ENCODE results near the gene PPP1R9A.

PPP1R9A gene

DNA sequence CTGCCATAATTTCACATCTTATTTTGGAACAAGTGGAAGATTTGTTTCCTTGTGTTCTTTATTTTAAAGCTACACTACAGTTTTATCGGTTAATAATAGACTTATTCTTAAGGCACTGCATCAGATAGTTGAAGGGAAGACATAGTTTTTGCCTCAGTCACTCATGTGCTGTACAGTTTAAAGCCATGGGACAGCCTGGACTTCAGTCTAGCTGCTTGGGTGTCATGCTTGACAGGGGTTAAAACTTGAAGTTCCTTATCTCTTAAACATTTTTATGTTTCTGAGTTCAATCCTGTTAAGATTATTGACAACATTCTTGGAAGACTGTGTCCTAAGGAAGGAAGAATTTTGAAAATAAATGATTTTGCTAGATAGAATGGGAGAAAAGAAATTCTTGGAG is 49.7 kb downstream of the PPP1R9A start:
- H3K36me3 ChIP-seq (ENCODE audit: control insufficient read depth, low read depth, low read length) = no peaks in the 10 kb centered on the region
- H3K4me1 ChIP-seq (ENCODE audit: control insufficient read depth, low read depth, low read length) = no peaks in the 10 kb centered on the region
- H3K9ac ChIP-seq (ENCODE audit: low read length) = no peak overlapping the region
- H3K9me3 ChIP-seq (ENCODE audit: control insufficient read depth, low read depth, low read length) = no peaks in the 10 kb centered on the region
- no peaks in the 10 kb centered on the region for H3K27me3 ChIP-seq (ENCODE audit: control insufficient read depth, insufficient read depth, low read length)
- H3K27ac ChIP-seq (ENCODE audit: low read length) = no peak overlapping the region
- H3K4me3 ChIP-seq (ENCODE audit: low read length) = no peak overlapping the region

DNA sequence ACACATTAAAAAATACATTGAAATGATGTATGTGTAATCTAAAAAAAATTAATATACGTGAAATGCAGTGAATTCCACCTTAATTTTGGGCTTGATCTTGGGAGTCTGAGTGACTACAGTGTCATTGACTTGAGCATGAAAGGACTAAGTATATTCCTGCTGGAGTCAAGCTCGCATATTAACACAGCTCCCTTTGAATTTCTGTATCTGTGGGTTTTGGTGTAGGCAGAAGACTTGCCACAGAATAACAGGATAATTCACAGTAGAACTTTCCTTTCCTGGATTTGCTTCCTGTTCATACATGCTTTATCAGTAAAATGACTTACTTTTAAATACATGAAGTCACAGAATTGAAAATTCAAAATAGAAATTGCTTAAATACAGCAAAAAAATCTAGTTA is 55.3 kb downstream of the PPP1R9A start:
- Histone ChIP-seq H3K27ac (ENCODE audit: low read length) (no peak overlapping the region), H3K4me1 (ENCODE audit: control insufficient read depth, low read depth, low read length) (peaks cover 3% of the 10 kb centered on the region), H3K36me3 (ENCODE audit: control insufficient read depth, low read depth, low read length) (no peaks in the 10 kb centered on the region), H3K27me3 (ENCODE audit: control insufficient read depth, insufficient read depth, low read length) (no peaks in the 10 kb centered on the region), H3K9me3 (ENCODE audit: control insufficient read depth, low read depth, low read length) (peaks cover 4% of the 10 kb centered on the region), H3K4me3 (ENCODE audit: low read length) (no peak overlapping the region), H3K9ac (ENCODE audit: low read length) (no peak overlapping the region)

DNA sequence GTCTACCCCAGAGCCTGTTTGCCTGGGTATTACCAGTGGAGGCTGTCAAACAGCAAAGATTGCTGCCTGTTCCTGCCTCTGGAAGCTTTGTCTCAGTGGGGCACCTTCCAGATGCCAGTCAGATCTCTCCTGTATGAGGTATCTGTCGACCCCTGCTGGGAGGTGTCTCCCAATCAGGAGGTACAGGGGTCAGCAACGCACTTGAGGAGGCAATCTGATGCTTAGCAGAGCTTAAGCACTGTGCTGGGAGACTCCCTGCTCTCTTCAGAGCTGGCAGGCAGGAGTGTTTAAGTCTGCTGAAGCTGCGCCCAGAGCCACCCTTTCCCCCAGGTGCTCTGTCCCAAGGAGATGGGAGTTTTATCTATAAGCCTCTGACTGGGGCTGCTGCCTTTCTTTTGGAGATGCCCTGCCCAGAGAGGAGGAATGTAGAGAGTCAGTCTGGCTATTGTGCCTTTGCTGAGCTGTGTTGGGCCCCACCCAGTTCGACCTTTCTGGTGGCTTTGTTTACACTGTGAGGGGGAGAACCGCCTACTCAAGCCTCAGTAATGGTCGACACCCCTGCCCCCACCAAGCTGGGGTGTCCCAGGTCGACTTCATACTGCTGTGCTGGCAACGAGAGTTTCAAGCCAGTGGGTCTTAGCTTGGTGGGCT is 62.2 kb downstream of the PPP1R9A start:
- no peak overlapping the region for H3K9ac ChIP-seq (ENCODE audit: low read length)
- no peak overlapping the region for H3K27ac ChIP-seq (ENCODE audit: low read length)
- H3K4me3 ChIP-seq (ENCODE audit: low read length) = no peak overlapping the region
- no peaks in the 10 kb centered on the region for H3K27me3 ChIP-seq (ENCODE audit: control insufficient read depth, insufficient read depth, low read length)
- peaks cover under 1% of the 10 kb centered on the region for H3K9me3 ChIP-seq (ENCODE audit: control insufficient read depth, low read depth, low read length)
- H3K4me1 ChIP-seq (ENCODE audit: control insufficient read depth, low read depth, low read length) = peaks cover 15% of the 10 kb centered on the region
- H3K36me3 ChIP-seq (ENCODE audit: control insufficient read depth, low read depth, low read length) = no peaks in the 10 kb centered on the region

DNA sequence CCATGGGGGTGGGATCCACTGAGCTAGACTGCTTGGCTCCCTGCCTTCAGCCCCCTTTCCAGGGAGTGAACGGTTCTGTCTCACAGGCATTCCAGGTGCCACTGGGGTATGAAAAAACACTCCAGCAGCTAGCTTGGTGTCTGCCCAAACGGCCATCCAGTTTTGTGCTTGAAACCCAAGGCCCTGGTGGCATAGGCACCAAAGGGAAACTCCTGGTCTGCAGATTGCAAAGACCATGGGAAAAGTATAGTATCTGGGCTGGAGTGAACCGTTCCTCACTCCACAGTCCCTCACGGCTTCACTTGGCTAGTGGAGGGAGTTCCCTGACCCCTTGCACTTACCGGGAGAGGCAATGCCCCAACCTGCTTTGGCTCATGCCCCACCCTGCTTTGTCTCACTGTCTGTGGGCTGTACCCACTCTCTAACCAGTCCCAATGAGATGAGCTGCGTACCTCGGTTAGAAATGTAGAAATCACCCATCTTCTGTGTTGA is 62.7 kb downstream of the PPP1R9A start:
- H3K27me3 ChIP-seq (ENCODE audit: control insufficient read depth, insufficient read depth, low read length) = no peaks in the 10 kb centered on the region
- H3K9me3 ChIP-seq (ENCODE audit: control insufficient read depth, low read depth, low read length) = no peaks in the 10 kb centered on the region
- H3K36me3 ChIP-seq (ENCODE audit: control insufficient read depth, low read depth, low read length) = no peaks in the 10 kb centered on the region
- H3K27ac ChIP-seq (ENCODE audit: low read length) = no peak overlapping the region
- H3K4me1 ChIP-seq (ENCODE audit: control insufficient read depth, low read depth, low read length) = peaks cover 15% of the 10 kb centered on the region
- no peak overlapping the region for H3K4me3 ChIP-seq (ENCODE audit: low read length)
- no peak overlapping the region for H3K9ac ChIP-seq (ENCODE audit: low read length)

DNA sequence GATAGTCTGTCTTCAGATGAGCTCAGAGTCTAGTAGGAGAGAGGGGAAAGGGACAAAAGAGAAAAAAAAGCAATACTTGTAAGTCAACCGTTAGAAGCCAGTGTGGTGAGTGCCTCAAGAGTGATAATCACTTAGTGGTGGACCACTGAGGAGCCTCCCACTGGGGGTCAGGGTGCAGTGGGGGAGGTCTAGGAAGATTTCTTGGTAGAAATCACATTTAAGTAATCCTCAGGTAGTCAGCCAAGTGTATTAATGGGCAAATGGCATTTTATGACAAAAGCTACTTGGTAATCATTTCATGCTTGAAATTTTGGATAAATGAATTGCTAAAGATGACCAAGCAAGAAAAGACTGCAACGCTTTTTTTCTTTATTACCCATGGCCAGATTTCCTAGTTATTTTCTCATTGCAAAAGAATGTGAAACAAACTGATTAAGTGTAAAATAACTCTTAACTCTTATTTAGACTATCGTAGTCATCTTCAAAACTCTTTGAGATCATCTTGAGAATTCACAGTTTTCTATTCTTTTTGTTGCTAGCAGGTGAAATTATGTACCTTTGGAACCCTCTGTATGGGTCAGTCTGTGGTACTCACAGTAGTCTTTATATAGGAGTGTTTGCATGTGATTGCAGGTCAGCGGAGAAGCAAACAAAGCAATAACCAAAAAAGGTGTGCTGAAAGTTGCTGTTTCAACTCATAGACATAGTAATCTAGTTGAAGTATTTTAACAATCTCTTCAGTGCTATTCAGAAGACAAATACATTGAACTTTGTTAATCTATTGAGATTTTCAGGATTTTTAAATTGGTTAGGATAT is 63.9 kb downstream of the PPP1R9A start:
- H3K27ac ChIP-seq (ENCODE audit: low read length) = no peak overlapping the region

DNA sequence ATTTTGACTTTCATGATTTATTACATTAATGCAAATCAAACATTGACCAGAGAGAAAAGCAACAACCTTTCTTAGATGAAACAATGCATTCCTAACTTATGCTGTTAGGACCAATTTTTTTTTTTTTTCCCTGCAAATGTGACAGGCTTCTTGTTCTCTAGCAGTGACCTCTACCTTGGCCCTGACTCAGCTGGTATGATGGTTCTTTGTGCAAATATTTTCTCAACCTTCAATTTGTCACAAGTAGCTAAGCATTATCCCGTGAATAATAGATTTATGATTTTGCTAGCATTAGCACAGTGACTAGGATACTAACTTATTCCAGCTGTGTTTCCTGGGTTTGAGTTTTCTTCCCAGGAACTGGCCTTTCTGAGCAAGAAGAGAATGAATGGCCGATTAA is 64.9 kb downstream of the PPP1R9A start:
- H3K9me3 ChIP-seq (ENCODE audit: control insufficient read depth, low read depth, low read length) = no peaks in the 10 kb centered on the region
- no peak overlapping the region for H3K9ac ChIP-seq (ENCODE audit: low read length)
- H3K27ac ChIP-seq (ENCODE audit: low read length) = no peak overlapping the region
- no peaks in the 10 kb centered on the region for H3K27me3 ChIP-seq (ENCODE audit: control insufficient read depth, insufficient read depth, low read length)
- no peaks in the 10 kb centered on the region for H3K36me3 ChIP-seq (ENCODE audit: control insufficient read depth, low read depth, low read length)
- peaks cover 15% of the 10 kb centered on the region for H3K4me1 ChIP-seq (ENCODE audit: control insufficient read depth, low read depth, low read length)
- H3K4me3 ChIP-seq (ENCODE audit: low read length) = no peak overlapping the region

More for the DNA sequence above, 63.9 kb downstream of the PPP1R9A start:
- Histone ChIP-seq H3K9ac (ENCODE audit: low read length) (no peak overlapping the region), H3K27me3 (ENCODE audit: control insufficient read depth, insufficient read depth, low read length) (no peaks in the 10 kb centered on the region), H3K4me1 (ENCODE audit: control insufficient read depth, low read depth, low read length) (peaks cover 15% of the 10 kb centered on the region), H3K36me3 (ENCODE audit: control insufficient read depth, low read depth, low read length) (no peaks in the 10 kb centered on the region), H3K9me3 (ENCODE audit: control insufficient read depth, low read depth, low read length) (no peaks in the 10 kb centered on the region), H3K4me3 (ENCODE audit: low read length) (no peak overlapping the region)

DNA sequence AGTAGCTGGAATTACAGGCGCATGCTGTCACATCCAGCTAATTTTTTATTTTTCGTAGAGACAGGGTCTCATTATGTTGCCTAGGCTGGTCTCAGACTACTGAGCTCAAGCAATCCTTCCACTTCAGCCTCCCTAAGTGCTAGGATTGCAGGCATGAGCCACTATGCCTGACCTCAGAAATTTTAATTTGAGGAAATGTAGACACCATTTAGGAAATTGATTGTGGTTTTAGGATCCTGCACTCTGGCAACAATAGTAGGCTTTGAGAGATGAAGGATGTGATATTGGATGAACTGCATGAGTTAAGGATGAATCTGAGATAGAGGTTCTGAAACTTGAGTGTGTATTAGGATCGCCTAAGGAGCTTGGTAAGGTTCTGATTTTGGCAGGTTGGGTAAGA is 66.5 kb downstream of the PPP1R9A start:
- peaks cover 15% of the 10 kb centered on the region for H3K4me1 ChIP-seq (ENCODE audit: control insufficient read depth, low read depth, low read length)
- H3K27ac ChIP-seq (ENCODE audit: low read length) = no peak overlapping the region
- H3K4me3 ChIP-seq (ENCODE audit: low read length) = no peak overlapping the region
- no peaks in the 10 kb centered on the region for H3K27me3 ChIP-seq (ENCODE audit: control insufficient read depth, insufficient read depth, low read length)
- no peaks in the 10 kb centered on the region for H3K9me3 ChIP-seq (ENCODE audit: control insufficient read depth, low read depth, low read length)
- H3K36me3 ChIP-seq (ENCODE audit: control insufficient read depth, low read depth, low read length) = no peaks in the 10 kb centered on the region
- no peak overlapping the region for H3K9ac ChIP-seq (ENCODE audit: low read length)

DNA sequence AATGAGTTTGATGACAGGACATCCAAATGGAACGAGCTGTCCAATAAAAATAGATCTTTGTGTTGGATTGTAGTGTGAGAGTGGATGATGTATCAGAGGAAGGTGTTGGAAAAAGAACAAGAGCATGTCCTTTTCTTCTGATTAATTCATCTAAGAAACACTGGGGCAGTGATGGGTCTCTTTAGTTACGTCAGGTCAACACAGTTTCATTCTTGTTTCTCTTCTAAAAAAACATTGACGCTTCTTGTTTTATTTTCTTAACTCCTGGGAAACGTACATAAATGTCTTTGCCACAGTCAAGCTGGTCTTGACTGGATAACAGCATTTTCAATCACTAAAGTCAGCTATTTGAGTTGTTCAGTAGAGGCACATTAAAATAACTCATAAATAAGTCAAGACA is 67.0 kb downstream of the PPP1R9A start:
- no peak overlapping the region for H3K9ac ChIP-seq (ENCODE audit: low read length)
- no peaks in the 10 kb centered on the region for H3K36me3 ChIP-seq (ENCODE audit: control insufficient read depth, low read depth, low read length)
- H3K27me3 ChIP-seq (ENCODE audit: control insufficient read depth, insufficient read depth, low read length) = no peaks in the 10 kb centered on the region
- peaks cover 13% of the 10 kb centered on the region for H3K4me1 ChIP-seq (ENCODE audit: control insufficient read depth, low read depth, low read length)
- H3K27ac ChIP-seq (ENCODE audit: low read length) = no peak overlapping the region
- no peaks in the 10 kb centered on the region for H3K9me3 ChIP-seq (ENCODE audit: control insufficient read depth, low read depth, low read length)
- no peak overlapping the region for H3K4me3 ChIP-seq (ENCODE audit: low read length)

DNA sequence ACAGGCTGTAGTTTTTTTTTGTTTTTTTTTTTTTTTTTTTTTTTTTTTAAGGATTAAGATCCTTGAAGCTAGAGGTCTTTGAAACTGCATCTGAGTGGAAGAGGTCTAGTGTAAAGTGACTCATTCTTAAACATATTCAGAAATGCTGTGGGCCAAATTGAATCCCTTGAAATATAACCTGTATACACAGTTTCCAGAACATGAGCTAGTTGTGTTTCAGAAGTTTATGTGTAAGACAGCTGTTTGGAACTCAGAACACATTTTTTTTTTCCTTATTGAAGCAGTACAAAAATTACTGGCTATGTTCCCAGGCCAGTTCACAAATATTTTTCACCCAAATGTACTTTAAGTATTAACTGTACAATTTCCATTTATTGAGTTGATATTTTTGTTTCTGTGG is 67.9 kb downstream of the PPP1R9A start:
- Histone ChIP-seq H3K9ac (ENCODE audit: low read length) (no peak overlapping the region), H3K27ac (ENCODE audit: low read length) (no peak overlapping the region), H3K4me1 (ENCODE audit: control insufficient read depth, low read depth, low read length) (peaks cover 4% of the 10 kb centered on the region), H3K9me3 (ENCODE audit: control insufficient read depth, low read depth, low read length) (no peaks in the 10 kb centered on the region), H3K4me3 (ENCODE audit: low read length) (no peak overlapping the region), H3K36me3 (ENCODE audit: control insufficient read depth, low read depth, low read length) (no peaks in the 10 kb centered on the region), H3K27me3 (ENCODE audit: control insufficient read depth, insufficient read depth, low read length) (no peaks in the 10 kb centered on the region)

DNA sequence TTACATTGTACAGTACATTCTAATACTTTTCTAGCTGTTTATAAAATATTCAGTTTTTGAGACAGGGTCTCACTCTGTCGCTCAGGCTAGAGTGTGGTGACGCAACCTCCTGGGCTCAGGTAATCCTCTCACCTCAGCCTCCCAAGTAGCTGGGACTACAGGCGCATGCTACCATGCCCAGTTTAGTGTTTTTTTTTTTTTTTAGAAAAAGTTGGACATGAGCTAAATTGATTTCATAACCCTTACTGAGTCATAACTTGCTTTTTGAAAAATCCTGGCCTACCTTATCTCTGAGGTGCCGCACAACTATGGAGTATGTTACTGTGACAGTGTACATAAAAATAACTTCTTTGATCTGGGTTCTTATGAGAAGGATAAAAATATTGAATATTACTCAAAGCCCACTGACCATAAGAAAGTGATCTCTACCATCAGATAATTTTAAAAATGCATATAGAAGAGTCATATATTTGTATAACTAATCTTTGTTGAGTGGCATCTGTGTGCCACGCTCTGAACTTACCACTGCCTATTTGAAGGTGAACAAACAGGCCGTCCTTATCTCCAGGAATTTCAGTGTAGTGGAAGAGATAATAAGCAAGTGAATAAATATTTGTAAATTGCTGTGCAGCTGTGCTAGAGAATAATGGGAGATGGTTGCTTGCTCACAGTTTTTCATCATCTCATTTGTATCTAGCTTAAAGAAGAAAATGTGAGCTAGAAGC is 73.2 kb downstream of the PPP1R9A start:
- no peaks in the 10 kb centered on the region for H3K4me1 ChIP-seq (ENCODE audit: control insufficient read depth, low read depth, low read length)
- no peak overlapping the region for H3K27ac ChIP-seq (ENCODE audit: low read length)
- no peaks in the 10 kb centered on the region for H3K36me3 ChIP-seq (ENCODE audit: control insufficient read depth, low read depth, low read length)
- H3K4me3 ChIP-seq (ENCODE audit: low read length) = no peak overlapping the region
- H3K9ac ChIP-seq (ENCODE audit: low read length) = no peak overlapping the region
- no peaks in the 10 kb centered on the region for H3K9me3 ChIP-seq (ENCODE audit: control insufficient read depth, low read depth, low read length)
- H3K27me3 ChIP-seq (ENCODE audit: control insufficient read depth, insufficient read depth, low read length) = no peaks in the 10 kb centered on the region

DNA sequence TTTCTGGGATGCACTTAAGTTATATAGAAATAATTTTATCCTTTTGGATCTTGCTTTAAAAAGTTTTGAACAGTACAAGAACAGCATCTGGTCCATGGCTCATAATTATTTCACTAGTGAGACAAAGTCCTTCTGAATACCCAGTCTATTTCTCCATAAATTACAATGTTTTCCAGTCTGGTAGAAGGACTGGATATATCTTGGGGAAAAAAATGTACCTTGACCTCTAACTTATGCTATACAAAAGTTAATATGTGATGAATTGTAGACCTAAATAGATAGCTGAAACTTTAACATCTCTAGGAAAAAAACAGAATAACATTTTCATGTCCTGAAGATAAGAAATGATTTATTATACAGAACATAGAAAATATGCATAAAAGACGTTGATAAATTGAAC is 88.5 kb downstream of the PPP1R9A start:
- Histone ChIP-seq H3K27ac (ENCODE audit: low read length) (no peak overlapping the region), H3K9me3 (ENCODE audit: control insufficient read depth, low read depth, low read length) (no peaks in the 10 kb centered on the region), H3K27me3 (ENCODE audit: control insufficient read depth, insufficient read depth, low read length) (no peaks in the 10 kb centered on the region), H3K4me1 (ENCODE audit: control insufficient read depth, low read depth, low read length) (peaks cover 5% of the 10 kb centered on the region), H3K9ac (ENCODE audit: low read length) (no peak overlapping the region), H3K4me3 (ENCODE audit: low read length) (no peak overlapping the region), H3K36me3 (ENCODE audit: control insufficient read depth, low read depth, low read length) (no peaks in the 10 kb centered on the region)

Measured in iPS-18a (cell line).